CD4-positive, alpha-beta T cell (primary cell): Measurements from ENCODE around the gene MPZL3. TPM values are rescaled to one million over a fixed set of nuclear protein-coding genes. Genes with fewer than 3 reads are reported as not detected.

Source experiments
- ATAC-seq: fragments of 200-7000 bp; cut with Tn5 transposase; one replicate; pipeline ENCODE4 v1.10.0; 2022; ENCODE audit warnings: mild to moderate bottlenecking; ENCODE audit not compliant: poor library complexity
- CTCF ChIA-PET: fragments of 350-600 bp; sonication (Branson Sonifier 250); formaldehyde crosslinking; loops from one replicate; lab custom pipeline; 2021; ENCODE audit warnings: antibody characterized with exemption, inconsistent platforms; lab: Charles Lee
- POLR2A ChIA-PET: fragments of 350-600 bp; sonication (Branson Sonifier 250); formaldehyde crosslinking; loops from one replicate; lab custom pipeline; 2021; ENCODE audit warnings: antibody characterized with exemption, inconsistent platforms; lab: Charles Lee
- DNase-seq, 14 experiments: peaks; one replicate each; pipeline ENCODE4 v3.0.0-alpha.2; 2013 to 2020; ENCODE audit warnings: mixed read lengths in 2 of 14
- H3K27ac ChIP-seq, 2 donors: one replicate each; pipeline versions ENCODE4 v1.5.1 to v1.7.0; 2013; ENCODE audit warnings: low read length in 2 of 2, low read depth in 1 of 2, mild to moderate bottlenecking in 1 of 2
- H3K27me3 ChIP-seq, 2 experiments: 1 replicate in 1 of 2; 2 replicates in 1 of 2; pipeline versions ENCODE4 v1.6.1 to v1.7.0; 2013; ENCODE audit warnings: low read length in 2 of 2, control low read depth in 1 of 2, mild to moderate bottlenecking in 1 of 2, moderate library complexity in 1 of 2; ENCODE audit not compliant: insufficient read depth in 2 of 2, control insufficient read depth in 1 of 2
- H3K36me3 ChIP-seq: one replicate; pipeline ENCODE4 v1.6.1; 2013; ENCODE audit warnings: low read length, control low read depth; ENCODE audit not compliant: insufficient read depth
- H3K4me1 ChIP-seq: one replicate; pipeline ENCODE4 v1.6.1; 2013; ENCODE audit warnings: low read length, control low read depth; ENCODE audit not compliant: insufficient read depth
- H3K4me3 ChIP-seq: one replicate; pipeline ENCODE4 v1.5.1; 2013; ENCODE audit warnings: mild to moderate bottlenecking, low read length, moderate library complexity
- H3K9me3 ChIP-seq, 2 experiments: 1 replicate in 1 of 2; 2 replicates in 1 of 2; pipeline versions ENCODE4 v1.6.1 to v1.7.0; 2013; ENCODE audit warnings: low read length in 2 of 2, mild to moderate bottlenecking in 2 of 2, control low read depth in 1 of 2, moderate library complexity in 1 of 2; ENCODE audit not compliant: control insufficient read depth in 1 of 2, insufficient read depth in 1 of 2
- H3K27ac Mint-ChIP-seq: one replicate; pipeline ENCODE4 v1.8.0; 2020; ENCODE audit warnings: mixed read lengths
- H3K27me3 Mint-ChIP-seq: one replicate; pipeline ENCODE4 v1.8.0; 2021; ENCODE audit warnings: mixed read lengths
- H3K36me3 Mint-ChIP-seq: one replicate; pipeline ENCODE4 v1.8.0; 2021; ENCODE audit warnings: low read depth, mixed read lengths
- H3K4me1 Mint-ChIP-seq: one replicate; pipeline ENCODE4 v1.8.0; 2021; ENCODE audit warnings: low read depth, mixed read lengths
- H3K4me3 Mint-ChIP-seq: one replicate; pipeline ENCODE4 v1.8.0; 2020; ENCODE audit warnings: mild to moderate bottlenecking, mixed read lengths
- H3K9me3 Mint-ChIP-seq: one replicate; pipeline ENCODE4 v1.8.0; 2020; ENCODE audit warnings: mixed read lengths
- CTCF ChIP-seq: fragments of 200-600 bp; IDR thresholded peaks from one replicate; pipeline ENCODE4 v1.8.0; 2022; ENCODE audit warnings: antibody characterized with exemption, mild to moderate bottlenecking
- intact Hi-C, 2 experiments: fragments of 100-400 bp; cut with DNase I in 1 of 2; cut with micrococcal nuclease in 1 of 2; formaldehyde crosslinking; loops; one replicate each; pipeline versions ENCODE4 v1.15.1 to v1.9.0; 2023 to 2025; cut with DNase I, micrococcal nuclease
- total RNA-seq, 174 experiments: library from RNA in 2 of 174; stranded (reverse) in 2 of 174; gene quantifications; one replicate each; pipeline ENCODE4 v1.2.3 and lab custom pipeline; 2021 to 2026

The MPZL3 gene
- total RNA-seq, 2 experiments from 2014 or later: 29.0 to 30.2 TPM

GRCh38 chr11:118238929-118239328 is 13.2 kb downstream of the MPZL3 start:
- H3K9me3 ChIP-seq: no peaks in the 10 kb centered on the region
- H3K36me3 ChIP-seq: peaks cover 42% of the 10 kb centered on the region
- peaks cover 53% of the 10 kb centered on the region for H3K4me1 Mint-ChIP-seq
- no peak for DNase-seq
- H3K4me1 ChIP-seq: peaks cover 47% of the 10 kb centered on the region
- no peak overlapping the region for H3K4me3 ChIP-seq
- ATAC-seq: no peak
- peaks cover 32% of the 10 kb centered on the region for H3K36me3 Mint-ChIP-seq
- H3K27me3 Mint-ChIP-seq: no peaks in the 10 kb centered on the region
- H3K4me3 Mint-ChIP-seq: no peak overlapping the region
- intact Hi-C loops: loop anchor here in 1 of 2 experiments (5.0 kb wide), 1 partner anchor 37 kb away; no protein-coding TSS in a partner anchor
- H3K9me3 Mint-ChIP-seq: no peaks in the 10 kb centered on the region
- CTCF ChIA-PET: interaction anchor here (0.8 to 2.0 kb wide), 6 partner anchors 9 to 41 kb away, joined by 3 to 8 read pairs (median 4); partner anchors contain the start of gene JAML
- no peak overlapping the region for H3K27ac ChIP-seq
- no peaks in the 10 kb centered on the region for H3K27me3 ChIP-seq
- no peak for TF ChIP-seq CTCF
- peak overlapping the region; percentile 51 for H3K27ac Mint-ChIP-seq
- POLR2A ChIA-PET: interaction anchor here (1.1 to 6.4 kb wide), 6 partner anchors 9 to 37 kb away, joined by 3 to 78 read pairs (median 7); partner anchors contain the start of genes JAML, MPZL2 and MPZL3

- Histone ChIP-seq H3K4me3 (no peak overlapping the region), H3K36me3 (peaks cover 46% of the 10 kb centered on the region), H3K4me1 (peaks cover 47% of the 10 kb centered on the region), H3K27ac (no peak overlapping the region), H3K9me3 (no peaks in the 10 kb centered on the region), H3K27me3 (no peaks in the 10 kb centered on the region)
- Mint-ChIP-seq H3K27me3 (no peaks in the 10 kb centered on the region), H3K9me3 (no peaks in the 10 kb centered on the region), H3K36me3 (peaks cover 32% of the 10 kb centered on the region), H3K4me3 (peak overlapping the region; percentile 35), H3K4me1 (peaks cover 50% of the 10 kb centered on the region), H3K27ac (peak overlapping the region; percentile 51)
- no peak for DNase-seq
- CTCF ChIA-PET: interaction anchor here (1.4 to 2.0 kb wide), 4 partner anchors 12 to 40 kb away, joined by 3 to 8 read pairs (median 5); partner anchors contain the start of gene JAML
- TF ChIP-seq CTCF: no peak
- intact Hi-C loops: loop anchor here in 1 of 2 experiments (5.0 kb wide), 1 partner anchor 36 kb away; no protein-coding TSS in a partner anchor
- no peak for ATAC-seq
- POLR2A ChIA-PET: interaction anchor here (0.8 to 6.4 kb wide), 3 partner anchors 8 to 40 kb away, joined by 3 to 78 read pairs (median 15); partner anchors contain the start of gene JAML
Observed at GRCh38 chr11:118238421-118238820, 13.7 kb downstream of the MPZL3 start.

GRCh38 chr11:118236170-118236569 is 16.0 kb downstream of the MPZL3 start:
- no peak overlapping the region for H3K4me3 ChIP-seq
- Mint-ChIP-seq H3K36me3 (peaks cover 32% of the 10 kb centered on the region), H3K4me3 (no peak overlapping the region), H3K27ac (peak overlapping the region; percentile 51), H3K9me3 (no peaks in the 10 kb centered on the region), H3K27me3 (no peaks in the 10 kb centered on the region), H3K4me1 (peaks cover 38% of the 10 kb centered on the region)
- peaks cover 68% of the 10 kb centered on the region for H3K36me3 ChIP-seq
- no peak for TF ChIP-seq CTCF
- POLR2A ChIA-PET: no interaction called here
- DNase-seq (no peak), ATAC-seq (no peak)
- peaks cover 26% of the 10 kb centered on the region for H3K4me1 ChIP-seq
- no peaks in the 10 kb centered on the region for H3K9me3 ChIP-seq
- CTCF ChIA-PET: no interaction called here
- intact Hi-C loops: loop anchor here in 1 of 2 experiments (5.0 kb wide), 1 partner anchor 34 kb away; no protein-coding TSS in a partner anchor
- no peaks in the 10 kb centered on the region for H3K27me3 ChIP-seq
- no peak overlapping the region for H3K27ac ChIP-seq
